WTC11 (cell line): ENCODE data around the gene SPINDOC.

ENCODE experiments used
- ARID4B ChIP-seq: sonication (generic); formaldehyde crosslinking; IDR thresholded peaks from 2 replicates; pipeline ENCODE4 v1.8.0; 2023; ENCODE audit warnings: missing genetic modification reagents, mild to moderate bottlenecking, borderline replicate concordance
- ATF1 ChIP-seq: sonication (generic); formaldehyde crosslinking; IDR thresholded peaks from 2 replicates; pipeline ENCODE4 v1.8.1; 2023; ENCODE audit warnings: mild to moderate bottlenecking, moderate library complexity, missing genetic modification reagents
- CTCF ChIP-seq: fragments of 200-600 bp; IDR thresholded peaks from 2 replicates; pipeline ENCODE4 v1.8.0; 2022; ENCODE audit warnings: antibody characterized with exemption
- ERG ChIP-seq: fragments of 250-450 bp; sonication (Bioruptor Pico); IDR thresholded peaks from 2 replicates; pipeline ENCODE4 v1.8.0; 2021; ENCODE audit warnings: mild to moderate bottlenecking
- FOXJ3 ChIP-seq: sonication (generic); formaldehyde crosslinking; IDR thresholded peaks from 2 replicates; pipeline ENCODE4 v1.9.0; 2021; ENCODE audit warnings: missing genetic modification reagents, mild to moderate bottlenecking, borderline replicate concordance
- IRF1 ChIP-seq: sonication (generic); formaldehyde crosslinking; IDR thresholded peaks from 2 replicates; pipeline ENCODE4 v1.8.0; 2023; ENCODE audit warnings: missing genetic modification reagents
- JUN ChIP-seq: sonication (generic); formaldehyde crosslinking; IDR thresholded peaks from 2 replicates; pipeline ENCODE4 v1.8.0; 2023; ENCODE audit warnings: mild to moderate bottlenecking, missing genetic modification reagents
- MAX ChIP-seq: sonication (generic); formaldehyde crosslinking; IDR thresholded peaks from 2 replicates; pipeline ENCODE4 v1.8.0; 2022; ENCODE audit warnings: mild to moderate bottlenecking, missing genetic modification reagents
- SP1 ChIP-seq: sonication (generic); formaldehyde crosslinking; conservative IDR thresholded peaks from 2 replicates; pipeline ENCODE4 v1.8.1; 2022; ENCODE audit warnings: missing genetic modification reagents
- ZNF263 ChIP-seq: sonication (generic); formaldehyde crosslinking; IDR thresholded peaks from 2 replicates; pipeline ENCODE4 v1.8.1; 2022; ENCODE audit warnings: low read depth, mild to moderate bottlenecking, moderate library complexity, missing genetic modification reagents

GRCh38 chr11:63770763-63771162, 42.5 kb upstream of the SPINDOC start:
- TF ChIP-seq CTCF, result no peak
- no peak for TF ChIP-seq ATF1
- no peak for TF ChIP-seq MAX (CRISPR knock-in tag)
- no peak for TF ChIP-seq FOXJ3
- no peak for TF ChIP-seq IRF1 (CRISPR knock-in tag)
- no peak for TF ChIP-seq ARID4B
- TF ChIP-seq ERG (CRISPR knock-in tag), result no peak
- TF ChIP-seq JUN (CRISPR knock-in tag), result no peak
- no peak for TF ChIP-seq SP1
- TF ChIP-seq ZNF263 (CRISPR knock-in tag), result no peak
